EL (cell line): Measurements from ENCODE around the gene ANKRD44.
A peak's percentile ranks its signal among the peaks of the same experiment; 100 is the strongest.
"Not testable (repeated sequence)": the region's sequence is repeated elsewhere in the genome, so short reads cannot be mapped to it uniquely, and the experiment has no call there.

Source experiments
- DNase-seq: peaks from one replicate; pipeline ENCODE4 v3.0.0-alpha.2; 2016

Gene ANKRD44

GRCh38 chr2:197315371-197315770 is 4.8 kb upstream of the ANKRD44 start:
- no peak for DNase-seq

DNA sequence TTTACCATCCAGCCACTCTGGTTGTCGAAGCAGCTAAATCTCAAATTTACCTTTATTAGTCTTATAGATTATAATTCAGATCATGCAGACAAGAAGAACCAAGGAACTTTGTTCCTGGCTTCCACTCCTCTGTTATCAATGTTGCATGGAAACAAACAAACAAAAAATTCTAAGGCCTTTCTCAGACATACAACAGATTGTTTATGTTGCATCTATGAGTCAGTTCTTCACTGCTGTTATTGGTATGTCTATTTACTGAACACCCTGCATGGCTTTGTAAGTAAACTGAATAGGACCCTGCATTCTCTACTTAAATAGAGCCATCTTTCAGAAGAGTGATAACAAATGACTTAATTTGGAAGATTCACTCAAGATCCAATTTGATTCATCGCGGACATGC is 1.6 kb upstream of the ANKRD44 start:
- DNase-seq: no peak

DNA sequence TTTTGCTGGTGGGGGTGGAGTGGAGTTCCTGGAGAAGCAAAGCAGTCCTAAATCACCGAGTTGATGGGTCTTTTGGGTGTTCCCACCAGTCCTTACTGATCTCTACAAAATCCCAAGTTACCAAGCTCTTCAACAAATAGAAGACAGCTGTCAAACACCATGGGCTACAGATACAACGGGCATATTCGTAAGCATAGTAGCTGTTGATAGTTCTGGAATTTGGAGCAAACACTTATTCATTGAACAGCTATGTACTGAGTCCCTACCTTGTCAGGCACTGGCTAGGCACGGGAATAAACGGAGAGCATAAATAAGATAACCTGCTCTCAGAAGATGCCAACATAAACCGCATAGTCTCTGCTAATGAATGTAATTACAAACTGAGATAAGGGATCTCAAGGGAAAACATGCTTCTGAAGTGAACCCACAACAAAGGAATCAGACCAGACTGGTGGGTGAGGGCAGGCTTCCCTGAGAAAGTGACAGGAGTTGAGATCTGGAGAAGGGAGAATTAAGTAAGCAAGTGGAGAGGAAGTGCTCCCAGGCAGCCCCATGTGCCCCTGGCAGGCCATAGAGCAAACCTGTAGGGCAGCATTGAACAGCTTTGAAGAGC is 947 bp upstream of the ANKRD44 start:
- DNase-seq: peak; percentile 4

DNA sequence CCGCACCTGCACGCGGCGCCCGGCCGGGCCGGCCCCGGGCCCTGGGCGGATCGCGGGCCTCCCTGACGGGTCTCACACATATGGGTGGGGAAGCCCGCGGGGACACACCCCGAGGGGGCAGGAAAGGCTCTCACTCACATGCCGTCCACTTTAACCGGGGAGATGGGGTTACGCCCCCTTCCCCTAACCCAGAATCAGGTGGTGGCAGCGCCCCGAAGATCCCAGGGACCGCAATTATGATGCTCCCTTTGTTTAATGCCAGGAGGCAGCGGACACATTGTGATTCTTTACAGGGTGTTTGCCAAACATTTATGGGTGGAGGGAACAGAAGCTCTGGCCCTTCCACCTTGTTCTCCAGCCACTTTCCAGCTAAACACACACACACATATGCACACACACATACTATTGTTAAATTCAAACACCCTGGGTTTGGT is 424 bp upstream of the ANKRD44 start:
- DNase-seq: no peak

GRCh38 chr2:197309691-197310231 is 819 bp downstream of the ANKRD44 start:
- peak; percentile 9 for DNase-seq

DNA sequence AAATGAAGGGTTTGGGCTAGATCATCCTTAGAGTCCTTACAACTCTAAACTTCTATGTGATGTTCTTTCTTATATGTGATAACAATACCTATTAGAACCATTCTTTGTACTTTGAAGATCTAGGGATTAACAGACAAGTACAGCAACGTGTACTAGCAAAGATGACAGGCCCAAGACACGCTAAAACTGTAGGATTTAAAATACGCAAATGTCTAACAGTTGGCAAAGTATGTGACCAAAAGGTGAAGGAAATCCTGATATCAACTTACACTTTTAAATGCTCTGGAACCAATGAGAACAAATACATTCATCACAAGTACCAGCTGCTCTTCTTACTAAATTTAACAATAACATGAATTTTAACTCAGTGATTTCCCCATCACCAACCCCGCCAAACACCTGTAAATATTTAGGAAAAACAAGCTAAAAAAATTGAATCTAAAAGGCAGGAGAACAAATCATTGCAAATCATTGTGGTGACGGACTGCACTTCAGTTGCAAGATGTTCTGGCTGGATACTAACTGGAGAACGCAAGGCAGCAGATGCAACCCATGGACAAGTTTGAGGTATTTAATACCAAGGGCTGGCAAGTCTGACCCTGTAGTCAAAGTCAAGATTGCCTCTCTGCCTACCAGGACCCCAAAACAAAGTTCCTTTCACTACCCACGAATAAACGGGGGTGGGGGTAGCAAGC is 1.4 kb downstream of the ANKRD44 start:
- no peak for DNase-seq

DNA sequence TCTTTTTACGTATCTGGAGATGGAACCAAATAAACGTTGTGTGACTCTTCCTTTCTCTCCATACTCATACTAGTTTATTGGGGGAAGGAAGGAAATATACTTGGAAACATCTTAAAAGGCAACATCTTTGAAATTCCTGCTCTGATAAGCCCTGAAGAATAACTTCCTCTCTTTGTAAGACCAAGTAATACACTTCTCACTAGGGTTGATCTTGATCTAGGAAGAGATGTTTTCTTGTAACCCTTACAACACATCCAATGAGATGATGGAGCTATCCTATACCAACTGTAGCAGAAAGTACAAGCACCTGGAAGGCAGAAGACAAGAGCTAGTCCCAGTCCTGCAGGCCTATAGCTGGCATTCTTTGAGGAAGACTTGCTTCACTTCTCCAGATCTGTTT is 2.0 kb downstream of the ANKRD44 start:
- no peak for DNase-seq

GRCh38 chr2:197307933-197308521 is 2.6 kb downstream of the ANKRD44 start:
- DNase-seq: no peak

GRCh38 chr2:197307236-197307932 is 3.2 kb downstream of the ANKRD44 start:
- no peak for DNase-seq

- peak; percentile 9 for DNase-seq
These were observed 3.9 kb downstream of the ANKRD44 start for GRCh38 chr2:197306696-197307040.

- DNase-seq: no peak
These were observed 4.4 kb downstream of the ANKRD44 start for GRCh38 chr2:197306024-197306695.

- no peak for DNase-seq
These were observed 6.0 kb downstream of the ANKRD44 start for GRCh38 chr2:197304556-197305011.

GRCh38 chr2:197300139-197300538 is 10.4 kb downstream of the ANKRD44 start:
- DNase-seq: no peak

DNA sequence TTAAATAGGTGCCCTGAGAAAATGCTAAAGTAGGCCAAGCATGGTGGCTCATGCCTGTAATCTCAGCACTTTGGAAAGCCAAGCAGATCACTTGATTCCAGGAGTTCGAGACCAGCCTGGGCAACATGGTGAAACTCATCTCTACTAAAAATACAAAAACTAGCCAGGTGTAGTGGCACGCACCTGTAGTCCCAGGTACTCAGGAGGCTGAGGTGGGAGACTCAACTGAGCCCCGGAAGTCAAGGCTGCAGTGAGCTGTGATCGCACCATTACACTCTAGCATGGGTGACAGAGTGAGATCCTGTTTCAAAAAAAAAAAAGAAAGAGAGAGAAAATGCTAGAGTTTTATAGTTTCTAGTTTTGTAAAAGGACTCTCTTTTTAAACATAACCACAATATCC is 12.0 kb downstream of the ANKRD44 start:
- DNase-seq: no peak

DNA sequence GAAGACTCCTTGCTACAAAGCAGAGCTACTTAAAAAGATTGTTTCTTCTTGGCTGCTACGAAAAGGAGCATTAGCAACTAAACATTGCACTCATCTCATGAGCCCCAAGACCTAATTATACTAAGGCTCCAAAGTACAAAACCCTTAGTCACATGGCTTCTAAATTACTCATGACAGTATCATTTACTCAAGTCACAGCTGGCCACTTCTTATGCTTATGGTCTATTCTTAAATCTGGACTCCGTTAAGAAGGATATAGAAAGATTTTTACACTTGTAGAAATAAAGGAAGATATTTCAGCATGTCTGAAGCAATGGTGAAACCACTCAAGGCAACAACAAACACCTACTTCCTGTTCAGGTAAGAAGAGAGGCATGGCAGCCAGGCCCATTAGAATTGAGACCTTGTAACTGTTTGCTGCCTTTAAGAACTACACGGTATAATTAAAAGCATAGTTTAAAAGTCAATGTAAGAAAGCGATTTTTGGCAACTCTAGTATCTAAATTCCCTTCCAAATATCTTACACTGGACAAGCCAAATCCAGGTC is 12.7 kb downstream of the ANKRD44 start:
- DNase-seq: no peak

- no peak for DNase-seq
These were observed 13.3 kb downstream of the ANKRD44 start for GRCh38 chr2:197297266-197297665.

- no peak for DNase-seq
These were observed 13.7 kb downstream of the ANKRD44 start for GRCh38 chr2:197296835-197297234.

GRCh38 chr2:197294260-197294659 is 16.3 kb downstream of the ANKRD44 start:
- no peak for DNase-seq

DNA sequence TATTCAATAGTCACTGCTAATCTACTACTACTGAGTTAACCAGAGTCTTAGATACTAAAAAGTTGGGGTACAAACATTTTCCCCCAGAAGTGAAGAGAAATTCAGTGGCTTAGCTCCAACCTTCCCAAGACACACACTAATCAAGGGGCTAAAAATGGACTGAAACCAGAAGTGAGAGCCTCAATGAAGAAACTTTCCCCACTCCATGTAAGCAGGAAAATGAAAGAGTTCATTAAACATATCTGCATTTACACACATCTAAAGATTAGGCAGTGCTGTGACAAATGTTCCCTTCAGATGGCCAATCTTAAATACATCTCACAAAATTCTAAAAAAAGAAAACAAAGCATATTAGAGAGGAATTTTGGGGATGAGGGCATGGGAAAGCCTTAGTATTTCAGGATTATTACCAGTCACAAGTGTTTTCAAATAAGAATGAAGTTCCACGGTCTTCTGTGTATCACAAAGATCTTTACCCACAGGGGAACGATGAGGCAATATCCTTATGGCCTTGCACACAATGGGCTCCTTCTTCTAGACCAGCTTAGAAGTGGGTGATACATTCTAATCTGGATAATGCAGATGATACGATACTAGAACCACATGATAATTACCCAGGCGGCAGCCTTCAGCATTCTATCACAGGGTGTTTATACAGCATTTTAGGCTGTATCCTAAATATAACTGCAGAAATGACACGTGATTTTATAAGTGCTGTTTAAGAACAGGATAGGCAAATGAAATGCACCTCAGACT is 17.1 kb downstream of the ANKRD44 start:
- no peak for DNase-seq

DNA sequence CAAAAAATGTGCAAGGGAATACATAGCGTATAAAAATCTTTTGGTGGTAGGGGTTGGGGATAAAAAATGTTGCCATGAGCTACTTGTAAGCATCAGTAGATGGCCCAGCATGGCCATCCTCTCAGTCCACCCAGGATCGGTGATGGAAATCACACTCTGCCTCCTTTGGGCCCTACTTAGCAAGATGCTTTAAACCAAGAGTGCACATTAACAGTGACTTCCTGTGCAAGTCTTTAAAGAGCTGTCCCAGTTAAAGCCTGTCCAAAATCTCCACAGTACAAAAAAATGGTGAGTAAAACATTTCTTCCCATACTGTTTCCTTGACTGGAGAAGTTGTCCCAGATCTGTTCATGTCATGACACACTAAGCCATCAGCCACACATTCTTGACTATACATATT is 18.0 kb downstream of the ANKRD44 start:
- no peak for DNase-seq

- not testable (repeated sequence) for DNase-seq
These were observed 23.0 kb downstream of the ANKRD44 start for GRCh38 chr2:197287596-197287932.
